Uterus (tissue), 4 donors: ENCODE results near the gene IRX4. TPM values are rescaled to one million over a fixed set of nuclear protein-coding genes. Genes with fewer than 3 reads are reported as not detected.

ENCODE experiments used
- DNase-seq, 2 donors: peaks; one replicate each; pipeline ENCODE4 v3.0.0-alpha.2; 2019 to 2020
- H3K27ac ChIP-seq, 2 donors: fragments of 200-600 bp; sonication (generic); 1 replicate in 1 of 2; 2 replicates in 1 of 2; pipeline ENCODE4 v1.5.1; 2016 to 2018
- H3K27me3 ChIP-seq, 2 donors: fragments of 200-600 bp; sonication (generic); one replicate each; pipeline ENCODE4 v1.5.1; 2018 to 2019; ENCODE audit warnings: control low read depth in 1 of 2
- H3K36me3 ChIP-seq, 2 donors: fragments of 200-600 bp; sonication (generic); one replicate each; pipeline ENCODE4 v1.5.1; 2019; ENCODE audit warnings: control low read depth in 1 of 2
- H3K4me1 ChIP-seq, 2 donors: fragments of 200-600 bp; sonication (generic); one replicate each; pipeline ENCODE4 v1.5.1; 2018 to 2019; ENCODE audit warnings: control low read depth in 1 of 2
- H3K4me3 ChIP-seq, 2 donors: fragments of 200-600 bp; sonication (generic); 1 replicate in 1 of 2; 2 replicates in 1 of 2; pipeline ENCODE4 v1.5.1; 2018 to 2019; ENCODE audit warnings: mild to moderate bottlenecking in 1 of 2
- H3K9me3 ChIP-seq, 2 donors: fragments of 200-600 bp; sonication (generic); one replicate each; pipeline ENCODE4 v1.5.1; 2019; ENCODE audit warnings: control low read depth in 1 of 2
- POLR2A ChIP-seq, 2 donors: fragments of 450-650 bp; IDR thresholded peaks; one replicate each; pipeline ENCODE4 v1.6.1; 2016; ENCODE audit warnings: antibody characterized with exemption in 2 of 2, mild to moderate bottlenecking in 1 of 2, moderate library complexity in 1 of 2
- intact Hi-C: fragments of 100-400 bp; cut with DNase I; formaldehyde crosslinking; loops from one replicate; pipeline ENCODE4 v1.15.1; 2023; ENCODE audit warnings: low total_unique reads
- total RNA-seq, 4 donors: library from RNA; depleted of rRNA in 3 of 4; stranded (reverse); fragments of >200 nt in 3 of 4; gene quantifications; one replicate each; pipeline versions ENCODE4 v1.1.0 to v1.2.4, GENCODE V29; 2014 to 2023
- TF ChIP-seq, protein P1 (sequence below), 4 experiments: fragments of 200-600 bp in 2 of 4; fragments of 450-650 bp in 2 of 4; sonication (generic) in 2 of 4; IDR thresholded peaks; one replicate each; pipeline ENCODE4 v1.5.1; 2016 to 2019; ENCODE audit warnings: antibody characterized with exemption in 4 of 4, mild to moderate bottlenecking in 2 of 4, moderate library complexity in 1 of 4
- donor health status: DM: yes; HTN: yes; CAD: no.

Gene IRX4
- total RNA-seq, 4 donors from 2014 or later = not detected

- Histone ChIP-seq H3K4me3 (no peak overlapping the region), H3K27ac (no peak overlapping the region), H3K9me3 (no peaks in the 10 kb centered on the region), H3K27me3 (no peaks in the 10 kb centered on the region), H3K4me1 (no peaks in the 10 kb centered on the region), H3K36me3 (no peaks in the 10 kb centered on the region)
- intact Hi-C loops = no loop called here
- TF ChIP-seq, protein P1, sequence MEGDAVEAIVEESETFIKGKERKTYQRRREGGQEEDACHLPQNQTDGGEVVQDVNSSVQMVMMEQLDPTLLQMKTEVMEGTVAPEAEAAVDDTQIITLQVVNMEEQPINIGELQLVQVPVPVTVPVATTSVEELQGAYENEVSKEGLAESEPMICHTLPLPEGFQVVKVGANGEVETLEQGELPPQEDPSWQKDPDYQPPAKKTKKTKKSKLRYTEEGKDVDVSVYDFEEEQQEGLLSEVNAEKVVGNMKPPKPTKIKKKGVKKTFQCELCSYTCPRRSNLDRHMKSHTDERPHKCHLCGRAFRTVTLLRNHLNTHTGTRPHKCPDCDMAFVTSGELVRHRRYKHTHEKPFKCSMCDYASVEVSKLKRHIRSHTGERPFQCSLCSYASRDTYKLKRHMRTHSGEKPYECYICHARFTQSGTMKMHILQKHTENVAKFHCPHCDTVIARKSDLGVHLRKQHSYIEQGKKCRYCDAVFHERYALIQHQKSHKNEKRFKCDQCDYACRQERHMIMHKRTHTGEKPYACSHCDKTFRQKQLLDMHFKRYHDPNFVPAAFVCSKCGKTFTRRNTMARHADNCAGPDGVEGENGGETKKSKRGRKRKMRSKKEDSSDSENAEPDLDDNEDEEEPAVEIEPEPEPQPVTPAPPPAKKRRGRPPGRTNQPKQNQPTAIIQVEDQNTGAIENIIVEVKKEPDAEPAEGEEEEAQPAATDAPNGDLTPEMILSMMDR (IDR thresholded peaks at IDR 0.05) = no peak
- no peak for TF ChIP-seq POLR2A (IDR thresholded peaks at IDR 0.05)
- DNase-seq = no peak
These were observed 13.2 kb upstream of the IRX4 start for GRCh38 chr5:1895739-1896420.

DNA sequence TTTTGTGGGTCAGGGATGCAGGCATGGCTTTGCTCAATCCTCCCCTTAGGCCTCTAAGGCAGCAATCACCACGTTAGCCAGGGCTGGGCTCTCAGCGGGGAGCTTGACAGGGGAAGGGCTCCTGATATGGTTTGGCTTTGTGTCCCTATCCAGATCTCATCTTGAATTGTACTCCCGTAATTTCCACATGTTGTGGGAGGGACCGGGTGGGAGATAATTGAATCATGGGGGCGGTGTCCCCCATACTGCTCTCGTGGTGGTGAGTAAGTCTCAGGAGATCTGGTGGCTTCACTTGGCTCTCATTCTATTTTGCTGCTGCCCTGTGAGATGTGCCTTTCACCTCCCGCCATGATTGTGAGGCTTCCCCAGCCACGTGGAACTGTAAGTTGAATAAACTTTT lies 11.5 kb upstream of the IRX4 start:
- no peaks in the 10 kb centered on the region for H3K9me3 ChIP-seq
- H3K36me3 ChIP-seq = no peaks in the 10 kb centered on the region
- intact Hi-C loops = no loop called here
- no peaks in the 10 kb centered on the region for H3K4me1 ChIP-seq
- no peak overlapping the region for H3K27ac ChIP-seq
- no peak for TF ChIP-seq POLR2A (IDR thresholded peaks at IDR 0.05)
- TF ChIP-seq, protein P1 (IDR thresholded peaks at IDR 0.05) = no peak
- no peaks in the 10 kb centered on the region for H3K27me3 ChIP-seq
- no peak for DNase-seq
- no peak overlapping the region for H3K4me3 ChIP-seq

GRCh38 chr5:1893754-1894153 lies 11.0 kb upstream of the IRX4 start:
- H3K27me3 ChIP-seq = peaks cover 0 to 2% of the 10 kb centered on the region in 2 donors
- H3K4me3 ChIP-seq = no peak overlapping the region
- H3K4me1 ChIP-seq = no peaks in the 10 kb centered on the region
- TF ChIP-seq, protein P1 (IDR thresholded peaks at IDR 0.05) = no peak
- TF ChIP-seq POLR2A (IDR thresholded peaks at IDR 0.05) = no peak
- H3K27ac ChIP-seq = no peak overlapping the region
- no peaks in the 10 kb centered on the region for H3K9me3 ChIP-seq
- no peaks in the 10 kb centered on the region for H3K36me3 ChIP-seq
- no peak for DNase-seq
- intact Hi-C loops = no loop called here

- Histone ChIP-seq H3K36me3 (no peaks in the 10 kb centered on the region), H3K27ac (no peak overlapping the region), H3K4me3 (no peak overlapping the region), H3K9me3 (no peaks in the 10 kb centered on the region), H3K4me1 (no peaks in the 10 kb centered on the region), H3K27me3 (peaks cover 0 to 5% of the 10 kb centered on the region in 2 donors)
- no peak for TF ChIP-seq POLR2A (IDR thresholded peaks at IDR 0.05)
- TF ChIP-seq, protein P1 (IDR thresholded peaks at IDR 0.05) = no peak
- intact Hi-C loops = no loop called here
- DNase-seq = no peak
These were observed 10.1 kb upstream of the IRX4 start for GRCh38 chr5:1892685-1893445.

GRCh38 chr5:1892211-1892610 lies 9.5 kb upstream of the IRX4 start:
- H3K9me3 ChIP-seq = no peaks in the 10 kb centered on the region
- no peaks in the 10 kb centered on the region for H3K36me3 ChIP-seq
- peaks cover 0 to 5% of the 10 kb centered on the region in 2 donors for H3K27me3 ChIP-seq
- DNase-seq = no peak
- no peak overlapping the region for H3K27ac ChIP-seq
- TF ChIP-seq, protein P1 (IDR thresholded peaks at IDR 0.05) = no peak
- TF ChIP-seq POLR2A (IDR thresholded peaks at IDR 0.05) = no peak
- H3K4me1 ChIP-seq = peaks cover 0 to under 1% of the 10 kb centered on the region in 2 donors
- H3K4me3 ChIP-seq = no peak overlapping the region
- intact Hi-C loops = no loop called here
